GM20431 (cell line): ENCODE data around the gene LCN15.

ENCODE experiments used
- in situ Hi-C: fragments of 300-500 bp; cut with MseI, MboI; formaldehyde crosslinking; loops from one replicate; pipeline ENCODE4 v1.15.0; 2020; ENCODE audit warnings: low sequenced_read_pairs; ENCODE audit not compliant: unreplicated experiment

Gene LCN15

GRCh38 chr9:136795000-136795348 is 30.7 kb upstream of the LCN15 start:
- in situ Hi-C loops = no loop called here

GRCh38 chr9:136794281-136794999 is 30.1 kb upstream of the LCN15 start:
- in situ Hi-C loops = no loop called here

GRCh38 chr9:136793086-136793946 is 29.0 kb upstream of the LCN15 start:
- in situ Hi-C loops = no loop called here

GRCh38 chr9:136792321-136793085 is 28.2 kb upstream of the LCN15 start:
- in situ Hi-C loops = no loop called here

GRCh38 chr9:136791516-136792276 is 27.4 kb upstream of the LCN15 start:
- in situ Hi-C loops = no loop called here

GRCh38 chr9:136790640-136791515 is 26.6 kb upstream of the LCN15 start, which contains the start of gene TMEM141:
TSS of gene TMEM141 (plus strand) at chr9:136791344. CDS start at chr9:136791371, 27 bp downstream.
- in situ Hi-C loops = no loop called here

- in situ Hi-C loops = loop anchor here (10.0 kb wide), 1 partner anchor 245 kb away; the partner anchor contains the start of gene FUT7
Measured at GRCh38 chr9:136789523-136789937, 25.2 kb upstream of the LCN15 start.

- in situ Hi-C loops = loop anchor here (10.0 kb wide), 1 partner anchor 246 kb away; the partner anchor contains the start of gene FUT7
Measured at GRCh38 chr9:136788644-136789522, 24.6 kb upstream of the LCN15 start.

GRCh38 chr9:136787690-136788400 is 23.5 kb upstream of the LCN15 start:
- in situ Hi-C loops = loop anchor here (10.0 kb wide), 1 partner anchor 247 kb away; the partner anchor contains the start of gene FUT7

- in situ Hi-C loops = loop anchor here (10.0 kb wide), 1 partner anchor 248 kb away; the partner anchor contains the start of gene FUT7
Measured at GRCh38 chr9:136786983-136787382, 22.7 kb upstream of the LCN15 start.

GRCh38 chr9:136786451-136786850 is 22.1 kb upstream of the LCN15 start:
- in situ Hi-C loops = loop anchor here (10.0 kb wide), 1 partner anchor 248 kb away; the partner anchor contains the start of gene FUT7

GRCh38 chr9:136785565-136786355 is 21.4 kb upstream of the LCN15 start:
- in situ Hi-C loops = loop anchor here (10.0 kb wide), 1 partner anchor 249 kb away; the partner anchor contains the start of gene FUT7

- in situ Hi-C loops = loop anchor here (10.0 kb wide), 1 partner anchor 250 kb away; the partner anchor contains the start of gene FUT7
Measured at GRCh38 chr9:136784997-136785361, 20.7 kb upstream of the LCN15 start.

- in situ Hi-C loops = loop anchor here (10.0 kb wide), 1 partner anchor 250 kb away; the partner anchor contains the start of gene FUT7
Measured at GRCh38 chr9:136784249-136784996, 20.1 kb upstream of the LCN15 start.

GRCh38 chr9:136782452-136782851 is 18.1 kb upstream of the LCN15 start:
- in situ Hi-C loops = loop anchor here (10.0 kb wide), 1 partner anchor 252 kb away; the partner anchor contains the start of gene FUT7
